HepG2 (cell line): ENCODE measurements around the gene MUC4. TPM values are rescaled to one million over a fixed set of nuclear protein-coding genes. Genes with fewer than 3 reads are reported as not detected.

Experiments
- ATAC-seq: fragments of 200-7000 bp; cut with Tn5 transposase; 3 replicates; pipeline ENCODE4 v1.9.1; 2020; ENCODE audit warnings: mild to moderate bottlenecking, moderate library complexity
- BruUV-seq: library from RNA; stranded (reverse); fragments of 400-500 nt; replicated peaks from 2 replicates; lab custom pipeline; 2021; lab: Mats Ljungman, UMichigan
- CTCF ChIA-PET: fragments of 300-600 bp; formaldehyde crosslinking; extraction: SDS; loops from one replicate; lab custom pipeline; 2021; ENCODE audit warnings: low total read pairs, inconsistent platforms, low intra/inter-chr PET ratio; lab: Yijun Ruan, JAX
- POLR2A ChIA-PET: fragments of 350-600 bp; sonication (Branson Sonifier 250); formaldehyde crosslinking; loops from one replicate; lab custom pipeline; 2020; ENCODE audit warnings: antibody characterized with exemption, inconsistent platforms; lab: Yijun Ruan, JAX
- DNase-seq: peaks from one replicate; pipeline ENCODE4 v3.0.0-alpha.2; 2015; ENCODE audit warnings: low spot score
- FAIRE-seq: peaks from 3 replicates; lab custom pipeline; 2011; peaks lifted over from hg19 to GRCh38; lab: Jason Lieb, UNC
- H2AFZ ChIP-seq: one replicate; pipeline ENCODE4 v1.6.1; 2011; ENCODE audit warnings: low read length, inconsistent platforms
- H3K27ac ChIP-seq: fragments of 300-600 bp; 3 replicates; pipeline ENCODE4 v1.8.0; 2011; ENCODE audit warnings: mixed run types, mild to moderate bottlenecking, mixed read lengths, low read length, inconsistent platforms; ENCODE audit not compliant: insufficient read depth; ENCODE audit errors: extremely low read length
- H3K27me3 ChIP-seq, 2 experiments: fragments of 200-600 bp in 1 of 2; 2 replicates in 1 of 2; 3 replicates in 1 of 2; pipeline versions ENCODE4 v1.6.0 to v1.8.0; 2011; ENCODE audit warnings: low read length in 2 of 2, mild to moderate bottlenecking in 2 of 2, moderate library complexity in 2 of 2, inconsistent platforms in 1 of 2; ENCODE audit not compliant: insufficient read depth in 2 of 2, control insufficient read depth in 1 of 2
- H3K36me3 ChIP-seq, 2 experiments: fragments of 200-600 bp in 1 of 2; replicated peaks in 1 of 2; 2 replicates in 1 of 2; 3 replicates in 1 of 2; pipeline versions ENCODE4 v1.5.1 to v1.8.0; 2011; ENCODE audit warnings: low read length in 2 of 2, inconsistent platforms in 1 of 2; ENCODE audit not compliant: insufficient read depth in 2 of 2, control insufficient read depth in 1 of 2
- H3K4me1 ChIP-seq: 2 replicates; pipeline ENCODE4 v1.5.1; 2012; ENCODE audit warnings: low read length, inconsistent platforms; ENCODE audit not compliant: insufficient read depth
- H3K4me2 ChIP-seq: 2 replicates; pipeline ENCODE4 v1.6.0; 2011; ENCODE audit warnings: low read depth, low read length, inconsistent platforms
- H3K4me3 ChIP-seq, 3 experiments: fragments of 200-600 bp in 1 of 3; sonication (generic), shearing (Covaris generic) in 1 of 3; replicated peaks in 1 of 3; 2 replicates each; pipeline ENCODE4 v1.5.1; 2011 to 2016; ENCODE audit warnings: low read length in 3 of 3, inconsistent platforms in 2 of 3, low read depth in 2 of 3, mild to moderate bottlenecking in 2 of 3, control low read depth in 1 of 3, mixed read lengths in 1 of 3; ENCODE audit not compliant: insufficient read depth in 1 of 3
- H3K79me2 ChIP-seq: one replicate; pipeline ENCODE4 v1.6.1; 2011; ENCODE audit warnings: low read length, inconsistent platforms; ENCODE audit not compliant: insufficient read depth
- H3K9ac ChIP-seq: 2 replicates; pipeline ENCODE4 v1.6.0; 2011; ENCODE audit warnings: mild to moderate bottlenecking, low read depth, low read length, inconsistent platforms; ENCODE audit not compliant: insufficient read depth
- H3K9me3 ChIP-seq: 2 replicates; pipeline ENCODE4 v1.5.1; 2012; ENCODE audit warnings: mild to moderate bottlenecking, low read length
- H4K20me1 ChIP-seq: 2 replicates; pipeline ENCODE4 v1.6.0; 2011; ENCODE audit warnings: inconsistent platforms, mild to moderate bottlenecking, low read length, moderate library complexity; ENCODE audit not compliant: insufficient read depth
- HCFC1 ChIP-seq: fragments of 150-350 bp; IDR thresholded peaks from 2 replicates; pipeline ENCODE4 v1.6.1; 2014; ENCODE audit warnings: low read depth, low read length
- PITX1 ChIP-seq: sonication (generic); formaldehyde crosslinking; IDR thresholded peaks from 2 replicates; pipeline ENCODE4 v1.5.1; 2020; ENCODE audit warnings: mild to moderate bottlenecking, missing genetic modification reagents
- RXRB ChIP-seq: IDR thresholded peaks from 2 replicates; pipeline ENCODE4 v1.6.1; 2016; ENCODE audit warnings: borderline replicate concordance, missing genetic modification reagents, missing compliant biosample characterization
- SSRP1 ChIP-seq: IDR thresholded peaks from 2 replicates; pipeline ENCODE4 v1.6.1; 2016; ENCODE audit warnings: control low read depth
- ZBTB1 ChIP-seq: sonication (generic); formaldehyde crosslinking; IDR thresholded peaks from 2 replicates; pipeline ENCODE4 v1.4.0; 2020; ENCODE audit warnings: missing genetic modification reagents, borderline replicate concordance
- ZKSCAN5 ChIP-seq: sonication (generic); formaldehyde crosslinking; IDR thresholded peaks from 2 replicates; pipeline ENCODE4 v1.5.1; 2020; ENCODE audit warnings: mild to moderate bottlenecking, missing genetic modification reagents
- ZNF101 ChIP-seq: sonication (generic); formaldehyde crosslinking; IDR thresholded peaks from 2 replicates; pipeline ENCODE4 v1.4.0; 2020; ENCODE audit warnings: mild to moderate bottlenecking, low read depth, missing genetic modification reagents, borderline replicate concordance
- ZNF33A ChIP-seq: sonication (generic); formaldehyde crosslinking; IDR thresholded peaks from 2 replicates; pipeline ENCODE4 v1.5.1; 2020; ENCODE audit warnings: missing genetic modification reagents, mild to moderate bottlenecking, moderate library complexity, borderline replicate concordance
- ZNF530 ChIP-seq: sonication (generic); formaldehyde crosslinking; IDR thresholded peaks from 2 replicates; pipeline ENCODE4 v1.5.0; 2020; ENCODE audit warnings: low read depth, mild to moderate bottlenecking, missing genetic modification reagents
- ZNF816 ChIP-seq: sonication (generic); formaldehyde crosslinking; IDR thresholded peaks from 2 replicates; pipeline ENCODE4 v1.8.0; 2022; ENCODE audit warnings: missing genetic modification reagents, mild to moderate bottlenecking, borderline replicate concordance
- WGBS: methylation state at CpG from one replicate; pipeline ENCODE4 v1.1.6; 2017; ENCODE audit warnings: low lambda C conversion rate; 5-methylcytosine and 5-hydroxymethylcytosine counted together
- in situ Hi-C: cut with HindIII; loops from 2 replicates; pipeline ENCODE4 v1.10.0; 2017; ENCODE audit warnings: low pct_unique_long_range_greater_than_20kb; ENCODE audit not compliant: extremely low pct_ligation_motif_present
- intact Hi-C: fragments of 100-400 bp; cut with micrococcal nuclease; formaldehyde crosslinking; loops from one replicate; pipeline ENCODE4 v1.10.0; 2022; ENCODE audit not compliant: unreplicated experiment
- polyA plus RNA-seq, 8 experiments: library from polyadenylated mRNA; depleted of rRNA in 3 of 8; stranded (reverse) in 7 of 8; unstranded in 1 of 8; fragments of >200 nt; fragmentation: Illumina TruSeq in 4 of 8; extraction: Trizol in 4 of 8; gene quantifications; 2 replicates each; pipeline versions ENCODE4 v1.2.1 to v1.2.3, GENCODE V29; 2011 to 2016; ENCODE audit warnings: low read depth in 4 of 8, missing spikeins in 1 of 8, mixed read lengths in 1 of 8; ENCODE audit not compliant: insufficient read depth in 1 of 8
- total RNA-seq, 5 experiments: library from RNA; depleted of rRNA; stranded (reverse); fragments of >200 nt; fragmentation: Illumina TruSeq; extraction: Trizol; gene quantifications; 2 replicates each; pipeline ENCODE4 v1.2.3, GENCODE V29; 2016; ENCODE audit warnings: low read depth in 1 of 5
- TF ChIP-seq, protein P1 (sequence below): sonication (generic); formaldehyde crosslinking; IDR thresholded peaks from 2 replicates; pipeline ENCODE4 v1.4.0; 2020; ENCODE audit warnings: missing genetic modification reagents
- TF ChIP-seq, protein P2 (sequence below): sonication (generic); formaldehyde crosslinking; IDR thresholded peaks from 2 replicates; pipeline ENCODE4 v1.5.1; 2020; ENCODE audit warnings: mild to moderate bottlenecking, missing genetic modification reagents
- TF ChIP-seq, protein P3 (sequence below): sonication (generic); formaldehyde crosslinking; IDR thresholded peaks from 2 replicates; pipeline ENCODE4 v1.4.0; 2020; ENCODE audit warnings: missing genetic modification reagents
- TF ChIP-seq, protein P4 (sequence below): sonication (generic); formaldehyde crosslinking; IDR thresholded peaks from 2 replicates; pipeline ENCODE4 v1.5.1; 2020; ENCODE audit warnings: missing genetic modification reagents, mild to moderate bottlenecking, borderline replicate concordance
- TF ChIP-seq, protein P5 (sequence below): sonication (generic); IDR thresholded peaks from 2 replicates; pipeline ENCODE4 v1.6.1; 2016; ENCODE audit warnings: low read depth, borderline replicate concordance

MUC4 gene
- total and polyA plus RNA-seq, 2 of the 13 experiments (the other 11 are each of a cell fraction or from before 2014, with no cell fraction given), result not detected

DNA sequence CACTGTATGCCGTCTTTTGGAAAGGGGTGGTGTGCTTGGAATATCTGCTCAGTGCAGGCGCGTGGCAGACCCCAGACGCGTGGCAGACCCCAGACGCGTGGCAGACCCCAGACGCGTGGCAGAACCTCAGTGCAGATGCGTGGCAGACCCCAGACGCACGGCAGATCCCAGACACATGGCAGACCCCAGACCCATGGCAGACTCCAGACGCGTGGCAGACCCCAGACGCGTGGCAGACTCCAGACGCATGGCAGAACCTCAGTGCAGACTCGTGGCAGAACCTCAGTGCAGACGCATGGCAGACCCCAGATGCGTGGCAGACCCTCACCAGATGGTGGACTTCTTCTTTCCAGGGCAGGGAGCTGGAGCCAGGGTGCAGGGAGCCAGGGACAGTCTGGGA lies 637 bp upstream of the MUC4 start (continued):
- TF ChIP-seq, protein P1, sequence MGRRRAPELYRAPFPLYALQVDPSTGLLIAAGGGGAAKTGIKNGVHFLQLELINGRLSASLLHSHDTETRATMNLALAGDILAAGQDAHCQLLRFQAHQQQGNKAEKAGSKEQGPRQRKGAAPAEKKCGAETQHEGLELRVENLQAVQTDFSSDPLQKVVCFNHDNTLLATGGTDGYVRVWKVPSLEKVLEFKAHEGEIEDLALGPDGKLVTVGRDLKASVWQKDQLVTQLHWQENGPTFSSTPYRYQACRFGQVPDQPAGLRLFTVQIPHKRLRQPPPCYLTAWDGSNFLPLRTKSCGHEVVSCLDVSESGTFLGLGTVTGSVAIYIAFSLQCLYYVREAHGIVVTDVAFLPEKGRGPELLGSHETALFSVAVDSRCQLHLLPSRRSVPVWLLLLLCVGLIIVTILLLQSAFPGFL (CRISPR knock-in tag), result no peak
- TF ChIP-seq, all 625 proteins: peak for 0

DNA sequence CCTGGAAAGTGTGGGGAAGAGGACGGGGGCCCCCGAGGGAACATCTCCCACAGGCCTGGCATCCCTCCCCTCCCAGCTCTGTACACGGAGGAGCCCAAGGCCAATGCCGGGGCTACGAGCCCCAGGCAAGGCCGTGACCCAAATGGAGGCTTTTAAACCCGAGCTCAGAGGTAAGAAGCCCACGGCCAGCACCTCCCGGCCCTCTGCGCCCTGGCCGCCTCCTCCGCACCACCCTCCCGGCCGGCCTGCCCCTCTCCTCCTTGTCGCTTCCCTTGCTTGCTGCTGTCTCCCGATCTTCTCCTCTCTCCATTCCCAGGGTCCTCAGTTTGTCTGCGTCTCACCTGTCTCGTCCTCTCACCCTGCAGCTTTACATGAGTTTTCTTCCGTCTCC lies 1.3 kb downstream of the MUC4 start:
- ChIA-PET CTCF (no interaction called here), POLR2A (no interaction called here)
- no peak overlapping the region for H3K27ac ChIP-seq
- no peak overlapping the region for H3K9ac ChIP-seq
- in situ Hi-C loops (no loop called here), intact Hi-C loops (no loop called here)
- no peak for ATAC-seq
- FAIRE-seq, result no peak
- H2AFZ ChIP-seq, result no peak overlapping the region
- no peaks in the 10 kb centered on the region for H3K9me3 ChIP-seq
- BruUV-seq, result no TSS peak
- no peaks in the 10 kb centered on the region for H3K79me2 ChIP-seq
- H3K27me3 ChIP-seq, result peaks cover 20 to 83% of the 10 kb centered on the region in 2 experiments; a peak in 4 of 5 replicates
- no peak overlapping the region for H3K4me3 ChIP-seq
- no peaks in the 10 kb centered on the region for H3K36me3 ChIP-seq
- no peak overlapping the region for H3K4me2 ChIP-seq
- H4K20me1 ChIP-seq, result no peaks in the 10 kb centered on the region
- WGBS, result 21% methylated on average over 17 of the region's 19 CpGs
- no peak for DNase-seq
- H3K4me1 ChIP-seq, result no peaks in the 10 kb centered on the region
- TF ChIP-seq HCFC1 (no peak), PITX1 (CRISPR knock-in tag) (no peak), ZNF816 (CRISPR knock-in tag) (no peak), ZKSCAN5 (no peak), RXRB (CRISPR knock-in tag) (no peak), ZBTB1 (CRISPR knock-in tag) (no peak), ZNF530 (CRISPR knock-in tag) (no peak), SSRP1 (CRISPR knock-in tag) (no peak), ZNF101 (no peak), ZNF33A (no peak)
- TF ChIP-seq, protein P2, sequence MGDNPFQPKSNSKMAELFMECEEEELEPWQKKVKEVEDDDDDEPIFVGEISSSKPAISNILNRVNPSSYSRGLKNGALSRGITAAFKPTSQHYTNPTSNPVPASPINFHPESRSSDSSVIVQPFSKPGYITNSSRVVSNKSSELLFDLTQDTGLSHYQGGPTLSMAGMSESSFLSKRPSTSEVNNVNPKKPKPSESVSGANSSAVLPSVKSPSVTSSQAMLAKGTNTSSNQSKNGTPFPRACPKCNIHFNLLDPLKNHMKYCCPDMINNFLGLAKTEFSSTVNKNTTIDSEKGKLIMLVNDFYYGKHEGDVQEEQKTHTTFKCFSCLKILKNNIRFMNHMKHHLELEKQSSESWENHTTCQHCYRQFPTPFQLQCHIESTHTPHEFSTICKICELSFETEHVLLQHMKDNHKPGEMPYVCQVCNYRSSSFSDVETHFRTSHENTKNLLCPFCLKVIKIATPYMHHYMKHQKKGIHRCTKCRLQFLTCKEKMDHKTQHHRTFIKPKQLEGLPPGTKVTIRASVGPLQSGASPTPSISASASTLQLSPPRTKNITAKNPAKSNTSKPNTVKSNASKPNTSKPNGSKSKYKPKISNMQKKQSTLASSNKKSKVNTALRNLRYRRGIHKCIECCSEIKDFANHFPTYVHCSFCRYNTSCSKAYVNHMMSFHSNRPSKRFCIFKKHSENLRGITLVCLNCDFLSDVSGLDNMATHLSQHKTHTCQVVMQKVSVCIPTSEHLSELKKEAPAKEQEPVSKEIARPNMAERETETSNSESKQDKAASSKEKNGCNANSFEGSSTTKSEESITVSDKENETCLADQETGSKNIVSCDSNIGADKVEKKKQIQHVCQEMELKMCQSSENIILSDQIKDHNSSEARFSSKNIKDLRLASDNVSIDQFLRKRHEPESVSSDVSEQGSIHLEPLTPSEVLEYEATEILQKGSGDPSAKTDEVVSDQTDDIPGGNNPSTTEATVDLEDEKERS, result no peak
- TF ChIP-seq, protein P3, sequence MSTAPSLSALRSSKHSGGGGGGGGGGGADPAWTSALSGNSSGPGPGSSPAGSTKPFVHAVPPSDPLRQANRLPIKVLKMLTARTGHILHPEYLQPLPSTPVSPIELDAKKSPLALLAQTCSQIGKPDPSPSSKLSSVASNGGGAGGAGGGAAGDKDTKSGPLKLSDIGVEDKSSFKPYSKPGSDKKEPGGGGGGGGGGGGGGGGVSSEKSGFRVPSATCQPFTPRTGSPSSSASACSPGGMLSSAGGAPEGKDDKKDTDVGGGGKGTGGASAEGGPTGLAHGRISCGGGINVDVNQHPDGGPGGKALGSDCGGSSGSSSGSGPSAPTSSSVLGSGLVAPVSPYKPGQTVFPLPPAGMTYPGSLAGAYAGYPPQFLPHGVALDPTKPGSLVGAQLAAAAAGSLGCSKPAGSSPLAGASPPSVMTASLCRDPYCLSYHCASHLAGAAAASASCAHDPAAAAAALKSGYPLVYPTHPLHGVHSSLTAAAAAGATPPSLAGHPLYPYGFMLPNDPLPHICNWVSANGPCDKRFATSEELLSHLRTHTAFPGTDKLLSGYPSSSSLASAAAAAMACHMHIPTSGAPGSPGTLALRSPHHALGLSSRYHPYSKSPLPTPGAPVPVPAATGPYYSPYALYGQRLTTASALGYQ (CRISPR knock-in tag), result no peak
- TF ChIP-seq, protein P4, sequence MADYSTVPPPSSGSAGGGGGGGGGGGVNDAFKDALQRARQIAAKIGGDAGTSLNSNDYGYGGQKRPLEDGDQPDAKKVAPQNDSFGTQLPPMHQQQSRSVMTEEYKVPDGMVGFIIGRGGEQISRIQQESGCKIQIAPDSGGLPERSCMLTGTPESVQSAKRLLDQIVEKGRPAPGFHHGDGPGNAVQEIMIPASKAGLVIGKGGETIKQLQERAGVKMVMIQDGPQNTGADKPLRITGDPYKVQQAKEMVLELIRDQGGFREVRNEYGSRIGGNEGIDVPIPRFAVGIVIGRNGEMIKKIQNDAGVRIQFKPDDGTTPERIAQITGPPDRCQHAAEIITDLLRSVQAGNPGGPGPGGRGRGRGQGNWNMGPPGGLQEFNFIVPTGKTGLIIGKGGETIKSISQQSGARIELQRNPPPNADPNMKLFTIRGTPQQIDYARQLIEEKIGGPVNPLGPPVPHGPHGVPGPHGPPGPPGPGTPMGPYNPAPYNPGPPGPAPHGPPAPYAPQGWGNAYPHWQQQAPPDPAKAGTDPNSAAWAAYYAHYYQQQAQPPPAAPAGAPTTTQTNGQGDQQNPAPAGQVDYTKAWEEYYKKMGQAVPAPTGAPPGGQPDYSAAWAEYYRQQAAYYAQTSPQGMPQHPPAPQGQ (CRISPR knock-in tag), result no peak
- TF ChIP-seq, protein P5, sequence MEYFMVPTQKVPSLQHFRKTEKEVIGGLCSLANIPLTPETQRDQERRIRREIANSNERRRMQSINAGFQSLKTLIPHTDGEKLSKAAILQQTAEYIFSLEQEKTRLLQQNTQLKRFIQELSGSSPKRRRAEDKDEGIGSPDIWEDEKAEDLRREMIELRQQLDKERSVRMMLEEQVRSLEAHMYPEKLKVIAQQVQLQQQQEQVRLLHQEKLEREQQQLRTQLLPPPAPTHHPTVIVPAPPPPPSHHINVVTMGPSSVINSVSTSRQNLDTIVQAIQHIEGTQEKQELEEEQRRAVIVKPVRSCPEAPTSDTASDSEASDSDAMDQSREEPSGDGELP, result no peak
